ENCODE results near the gene FOXO3.

FOXO3 gene

DNA sequence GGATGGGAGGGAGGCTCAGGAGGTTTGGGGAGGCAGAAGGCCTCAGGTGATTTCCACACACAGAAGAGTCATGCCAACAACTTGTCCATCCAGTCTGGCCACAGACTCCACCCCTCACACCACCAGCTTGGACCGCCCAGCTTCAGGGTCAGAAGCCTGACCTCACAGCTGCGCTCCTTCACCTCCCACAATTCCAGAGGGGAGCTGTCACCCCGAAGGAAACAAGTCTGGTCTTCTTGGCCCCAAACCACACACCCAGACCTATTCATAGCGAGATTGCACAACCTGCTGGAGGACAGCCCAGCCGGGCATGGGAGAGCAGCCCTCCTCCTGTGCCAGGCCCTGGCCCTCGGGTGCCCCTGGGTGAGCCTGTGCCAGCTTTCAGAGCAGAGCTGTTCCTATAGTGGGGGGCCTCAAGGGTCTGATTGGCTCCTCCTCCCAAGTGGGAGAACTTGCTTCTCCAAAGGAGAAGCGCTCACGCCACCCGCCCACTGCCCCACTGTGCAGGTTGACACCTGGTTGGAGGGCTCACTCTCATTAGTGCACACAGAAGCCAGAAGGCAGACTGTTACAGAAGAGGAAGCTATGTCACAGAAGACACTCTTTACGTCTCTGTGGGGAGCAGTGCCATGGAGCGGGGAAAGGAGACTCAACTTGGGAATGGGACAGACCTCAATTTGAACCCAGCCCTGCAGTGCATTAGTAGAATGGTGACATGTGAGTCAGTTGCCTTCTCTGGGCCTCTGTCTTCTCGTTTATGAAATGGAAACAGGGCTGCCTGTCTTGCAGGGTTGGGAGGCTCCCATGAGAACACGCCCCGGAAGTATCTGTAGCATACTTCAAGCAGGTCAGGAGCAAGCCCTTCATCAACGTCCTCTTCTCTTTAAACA lies 128.8 kb downstream of the FOXO3 start:
- no peak for DNase-seq

DNA sequence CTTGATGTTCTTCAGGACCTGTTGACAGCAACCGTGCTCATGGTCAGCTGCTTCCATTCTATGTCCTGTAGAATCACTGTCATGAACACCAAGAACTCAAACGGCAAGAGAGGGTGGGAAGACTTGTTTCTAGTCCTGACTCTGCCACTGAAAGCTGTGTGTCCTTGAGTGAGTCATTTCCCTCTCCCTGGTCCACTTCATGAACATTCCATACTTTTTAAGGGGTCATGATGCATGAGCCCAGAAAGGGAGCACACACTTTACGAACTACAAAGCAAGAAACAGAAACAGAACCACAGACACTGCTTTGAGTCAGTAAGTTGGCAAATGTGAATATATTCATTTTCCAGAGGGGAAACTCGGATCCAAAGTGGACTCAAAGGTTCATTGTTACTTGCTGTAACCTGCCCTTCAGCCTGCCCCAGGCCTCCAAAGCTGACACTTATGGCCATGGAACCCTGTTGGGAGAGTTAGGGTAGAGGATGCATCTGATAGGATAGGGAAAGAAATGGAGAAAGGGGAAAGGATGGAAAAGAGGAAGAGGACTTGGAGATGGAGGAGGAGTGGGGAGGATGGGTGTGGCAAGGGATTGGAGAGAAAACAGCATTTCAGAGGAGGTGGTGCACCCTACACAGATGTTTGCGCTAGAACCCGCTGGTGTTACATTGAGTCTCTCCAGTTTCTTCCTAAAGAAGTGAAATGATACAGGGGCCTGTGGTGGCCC lies 129.8 kb downstream of the FOXO3 start:
- no peak for DNase-seq

DNA sequence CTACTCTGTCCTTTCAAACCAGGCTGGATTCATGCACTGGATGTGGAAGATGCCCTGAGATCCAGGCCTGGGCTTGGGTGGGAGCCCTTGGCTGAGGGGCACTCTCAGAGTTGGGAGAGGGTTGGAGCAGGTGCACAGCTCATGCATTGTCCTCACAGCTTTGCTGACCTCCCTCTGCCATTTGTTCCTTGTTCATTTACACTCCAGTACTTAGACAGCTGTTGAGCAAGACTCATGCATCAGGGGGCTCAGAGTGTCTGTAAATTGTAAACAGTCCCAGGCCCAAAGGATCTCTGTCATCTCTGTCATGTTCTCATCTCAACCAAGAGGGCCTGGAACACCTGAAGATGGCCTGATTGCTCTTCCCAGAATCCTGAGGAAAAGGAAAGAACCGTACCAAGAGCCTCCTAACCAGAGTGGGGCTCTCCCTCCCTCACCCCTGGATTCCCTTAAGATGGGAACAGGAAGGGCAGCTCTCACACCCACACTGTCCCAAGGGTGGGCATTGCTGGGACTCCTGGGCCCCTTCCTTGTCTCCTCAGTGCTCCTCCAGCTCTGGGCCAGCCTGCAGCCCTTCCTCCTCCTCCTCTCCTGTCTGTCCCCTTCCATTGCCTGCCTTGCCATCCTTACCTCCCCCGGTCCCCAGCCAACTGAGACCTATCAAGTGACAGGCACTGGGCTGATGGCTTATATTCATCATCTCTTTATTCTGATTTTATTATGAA lies 132.9 kb downstream of the FOXO3 start:
- DNase-seq, result no peak

DNA sequence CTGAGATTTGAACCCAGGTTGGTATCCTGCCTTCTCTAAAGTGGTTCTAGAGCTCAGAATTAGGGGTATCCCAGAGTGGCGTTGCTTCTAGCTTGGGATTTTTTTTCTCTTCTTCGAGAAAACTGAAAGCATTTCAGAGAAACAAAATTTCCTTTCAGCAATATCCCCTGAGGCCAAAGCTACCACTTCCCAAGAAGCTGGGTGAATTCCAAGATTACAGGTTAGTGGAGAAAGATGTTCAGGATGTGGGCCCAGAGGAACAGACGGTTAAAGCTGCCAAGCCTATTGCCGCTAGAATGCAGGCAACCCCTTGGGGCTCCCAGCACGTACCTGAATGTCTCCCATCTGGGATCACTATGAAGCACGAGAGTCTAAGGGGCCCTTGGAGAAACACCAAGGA lies 134.1 kb downstream of the FOXO3 start:
- DNase-seq, result no peak

DNA sequence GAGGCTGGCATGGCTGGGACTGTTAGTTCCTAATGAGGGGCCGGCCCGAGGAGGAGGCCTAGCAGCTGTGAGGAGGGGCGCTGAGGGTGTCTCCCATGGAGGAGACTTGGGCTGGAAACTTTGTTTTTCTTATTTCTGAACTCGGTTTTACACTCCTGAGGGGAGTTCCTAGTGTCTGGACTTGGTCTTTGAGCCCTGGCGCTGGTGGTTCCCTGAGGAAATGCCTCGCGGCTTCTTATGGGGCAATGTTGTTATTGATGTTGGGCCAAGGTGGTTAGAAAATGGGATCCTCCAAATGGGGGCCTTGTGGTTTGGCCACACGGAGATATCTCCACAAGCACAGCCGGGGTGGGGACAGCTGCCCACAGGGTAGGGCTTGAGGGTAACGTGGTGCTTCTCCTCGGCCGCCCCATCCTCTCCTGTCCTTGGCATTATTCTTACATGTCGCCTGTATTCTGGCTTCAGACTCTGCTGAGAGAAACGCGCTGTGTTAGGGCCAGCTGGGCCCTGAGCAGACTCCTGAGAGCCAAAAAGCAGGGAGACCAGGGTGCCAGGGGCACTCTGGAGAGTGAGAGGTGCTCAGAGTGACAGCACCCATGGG lies 136.9 kb downstream of the FOXO3 start:
- no peak for DNase-seq

DNA sequence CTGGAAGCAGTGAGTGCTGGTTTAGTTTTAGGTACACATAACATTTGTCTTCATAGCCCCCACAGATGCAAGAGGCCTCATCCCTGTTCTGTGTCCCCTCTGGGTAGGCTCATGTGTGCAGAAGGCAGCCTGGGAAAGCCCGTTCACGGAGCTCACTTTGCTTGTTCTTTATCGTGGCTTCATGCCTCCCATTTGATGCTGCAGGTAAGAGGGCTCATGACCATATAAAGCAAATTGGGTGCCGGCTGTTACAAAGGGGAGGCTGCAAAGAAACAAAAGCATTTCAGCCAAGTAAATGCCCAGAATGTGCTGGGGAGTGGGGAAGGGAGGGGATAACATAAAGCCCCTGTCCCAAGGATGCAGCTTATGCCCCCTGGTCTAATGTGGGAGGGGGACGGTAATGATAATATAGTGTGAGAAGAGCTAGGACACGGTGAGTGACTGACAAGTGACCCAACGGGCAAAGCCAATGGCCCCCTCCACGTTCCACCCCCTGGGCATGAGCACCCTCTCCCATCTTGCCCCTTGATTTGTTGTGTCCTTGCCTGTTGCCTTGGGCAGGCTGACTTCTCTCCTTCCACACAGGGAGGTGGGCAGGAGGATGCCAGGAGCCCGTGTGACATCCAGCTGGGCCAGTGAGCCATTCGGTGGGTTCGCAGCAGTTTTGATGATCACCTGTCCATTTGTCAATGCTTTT lies 138.0 kb downstream of the FOXO3 start:
- DNase-seq, result no peak

DNA sequence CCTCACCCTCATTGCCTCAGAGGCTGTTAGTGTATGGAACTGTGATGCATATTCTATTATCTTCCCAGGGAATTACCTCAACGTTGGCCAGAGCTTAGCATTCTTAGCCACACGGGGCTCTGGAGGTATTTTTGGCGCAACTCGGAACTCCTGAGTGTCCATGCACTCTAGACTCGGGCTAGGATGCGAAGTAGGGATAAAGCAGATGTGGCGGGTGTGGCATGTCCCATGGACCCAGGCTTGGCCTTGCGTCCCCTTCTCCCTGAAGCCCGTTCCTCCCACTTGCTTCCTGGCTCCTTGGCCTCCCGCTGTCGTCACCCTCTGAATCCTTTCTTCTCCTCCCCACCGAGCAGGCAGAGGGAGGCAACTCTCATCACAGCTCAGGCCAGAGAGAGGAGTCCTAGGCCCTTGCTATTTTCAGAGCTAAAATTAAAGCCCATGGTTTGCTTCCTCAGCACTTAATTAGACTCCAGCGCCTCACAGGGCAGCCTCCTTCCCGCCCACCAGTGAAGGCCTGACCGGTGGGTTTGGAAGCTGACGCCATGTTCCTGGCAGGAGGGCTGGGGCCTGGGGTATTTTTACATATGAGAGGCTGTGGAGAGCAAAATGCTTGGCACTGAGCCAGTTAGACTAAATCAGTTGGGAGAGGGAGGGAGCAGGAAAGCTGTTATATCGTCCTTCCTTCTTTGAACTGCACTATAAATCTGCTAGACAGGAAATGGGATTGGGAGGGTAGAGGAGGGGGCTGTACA lies 138.7 kb downstream of the FOXO3 start:
- DNase-seq, result no peak

DNA sequence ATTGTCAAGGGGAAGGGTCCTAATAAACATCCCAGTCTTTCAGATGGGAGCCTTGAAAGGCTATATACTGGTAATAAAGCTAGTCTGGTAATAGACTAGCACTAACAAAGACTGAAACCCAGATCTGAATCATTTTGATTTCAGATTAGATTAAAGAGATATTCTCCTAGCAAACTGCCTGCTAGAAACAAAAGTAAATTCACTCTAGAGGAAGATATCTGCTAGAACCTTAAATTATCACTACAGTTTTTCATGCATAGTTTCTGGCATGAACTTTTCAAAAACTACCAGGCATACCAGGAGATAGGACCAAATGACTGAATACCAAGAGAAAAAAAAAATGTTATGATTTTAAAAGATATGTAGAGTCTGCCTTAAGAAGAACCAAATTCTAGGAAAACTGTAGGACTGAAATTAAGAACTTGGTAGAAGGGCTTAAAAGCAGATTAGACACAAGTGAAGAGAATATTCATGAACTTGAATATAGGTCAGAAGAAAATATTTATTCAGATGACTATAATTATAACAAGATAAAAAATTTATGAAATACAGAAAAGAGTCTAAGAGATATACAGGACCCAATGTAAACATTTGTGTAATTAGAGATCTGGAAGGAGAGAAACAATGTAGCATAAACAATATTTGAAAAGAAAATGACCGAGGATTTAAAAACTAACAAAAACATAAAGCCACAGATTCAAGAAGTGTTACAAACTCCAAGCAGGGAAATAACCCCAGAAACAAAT lies 141.6 kb downstream of the FOXO3 start:
- DNase-seq, result no peak

DNA sequence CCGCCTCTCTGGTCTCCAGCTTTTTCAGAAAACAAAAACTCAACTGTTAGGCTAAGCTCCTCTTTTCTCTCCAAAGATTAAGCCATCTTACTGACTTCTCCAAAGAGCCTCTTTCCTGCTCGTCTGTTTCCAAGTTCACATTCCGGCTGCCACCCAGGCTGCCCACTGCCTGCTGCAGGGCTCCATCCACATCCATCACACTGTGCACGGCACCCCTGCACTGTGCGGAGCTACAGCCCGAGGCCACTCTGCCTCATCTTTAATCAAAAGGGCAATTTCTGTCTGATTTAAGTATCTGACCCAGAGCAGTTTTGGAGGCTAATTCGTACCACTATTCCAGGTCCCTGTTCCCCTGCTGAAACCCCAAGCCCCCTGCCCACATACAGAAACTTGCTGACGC lies 145.9 kb downstream of the FOXO3 start:
- DNase-seq, result no peak

DNA sequence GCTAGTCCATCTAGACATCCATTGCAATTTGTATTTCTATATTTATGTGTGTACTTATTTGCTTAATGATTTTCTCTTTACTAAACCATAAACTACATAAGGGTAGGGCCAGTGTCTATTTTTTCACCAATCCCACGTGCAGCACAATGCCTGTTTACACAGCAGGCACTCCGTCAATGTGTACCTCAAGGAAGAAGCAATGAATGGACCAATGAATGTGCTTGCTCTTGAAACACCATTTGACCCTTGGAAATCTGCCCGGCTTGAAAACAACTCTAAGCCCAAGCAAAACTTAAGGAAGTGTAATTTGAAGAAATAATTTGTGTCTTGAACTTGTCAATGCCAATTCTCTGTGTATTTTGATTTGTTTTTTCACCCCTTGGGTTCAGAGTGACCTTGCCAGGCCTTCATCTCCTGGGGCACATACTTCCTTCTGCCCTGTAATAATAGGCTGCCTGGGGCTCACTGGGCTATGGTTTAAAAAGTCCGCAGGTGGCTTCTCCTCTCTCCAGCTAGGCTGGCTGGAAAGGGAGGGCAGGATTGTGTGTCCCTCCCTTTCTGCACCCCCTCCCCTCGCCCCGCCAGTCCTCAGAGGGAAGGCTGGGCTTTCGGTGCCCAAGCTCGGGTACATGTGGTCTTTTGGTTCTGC lies 146.7 kb downstream of the FOXO3 start:
- DNase-seq, result no peak

DNA sequence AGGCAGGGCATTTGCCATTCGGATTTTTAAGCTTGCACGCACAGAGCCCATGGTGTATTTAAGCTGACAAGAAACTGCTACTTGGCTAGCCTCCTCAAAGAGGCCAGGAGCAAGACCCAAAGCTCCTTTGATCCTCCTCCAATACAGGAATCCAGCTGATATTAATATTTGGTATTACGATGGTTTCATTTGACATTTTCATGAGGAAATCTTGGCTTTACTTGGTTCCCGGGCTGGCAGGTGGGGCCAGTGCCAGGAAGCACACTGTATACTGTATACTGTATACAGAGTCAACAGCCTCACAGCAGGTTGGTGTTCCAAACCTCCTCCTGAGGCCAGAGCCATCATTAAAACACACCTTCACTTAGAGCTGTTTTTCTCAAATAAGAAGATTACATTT lies 149.3 kb downstream of the FOXO3 start:
- no peak for DNase-seq

DNA sequence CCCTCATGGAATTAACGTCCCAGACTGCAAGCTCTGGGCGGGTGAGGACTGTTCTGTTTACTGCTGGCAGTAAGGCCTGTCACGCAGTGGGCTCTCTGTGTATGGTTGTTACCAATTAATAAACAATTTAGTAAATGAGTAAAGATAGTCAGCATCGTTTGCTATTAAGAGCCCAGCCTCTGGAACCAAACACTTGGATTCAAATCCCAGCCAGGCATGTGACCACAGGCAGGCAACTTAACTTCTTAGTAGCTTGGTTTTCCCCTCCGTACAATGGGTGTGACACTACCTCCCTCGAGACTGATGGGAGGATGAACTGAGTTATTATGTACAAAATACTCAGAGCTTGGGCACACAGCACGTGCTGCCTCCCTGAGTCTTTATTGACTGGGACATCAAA lies 149.8 kb downstream of the FOXO3 start:
- DNase-seq, result no peak

DNA sequence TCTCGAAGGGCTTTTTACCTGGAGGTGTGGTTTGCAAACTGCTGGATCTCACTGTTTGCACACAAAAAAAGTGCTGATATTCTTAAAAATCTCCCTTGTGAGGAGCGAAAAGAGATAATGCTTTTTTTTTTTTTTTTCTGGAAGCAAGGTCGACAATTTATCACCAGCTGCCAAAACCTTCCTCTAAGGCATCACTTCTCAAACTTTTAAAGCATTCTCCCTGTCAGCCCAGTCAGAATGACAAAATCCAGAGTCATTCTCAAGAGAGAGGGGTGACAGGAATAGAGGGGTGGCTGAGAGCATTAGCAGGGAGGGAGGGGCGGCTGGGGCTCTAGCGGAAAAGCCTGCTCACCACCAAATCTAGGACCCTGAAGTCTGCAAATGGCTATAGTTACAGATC lies 150.4 kb downstream of the FOXO3 start:
- no peak for DNase-seq

DNA sequence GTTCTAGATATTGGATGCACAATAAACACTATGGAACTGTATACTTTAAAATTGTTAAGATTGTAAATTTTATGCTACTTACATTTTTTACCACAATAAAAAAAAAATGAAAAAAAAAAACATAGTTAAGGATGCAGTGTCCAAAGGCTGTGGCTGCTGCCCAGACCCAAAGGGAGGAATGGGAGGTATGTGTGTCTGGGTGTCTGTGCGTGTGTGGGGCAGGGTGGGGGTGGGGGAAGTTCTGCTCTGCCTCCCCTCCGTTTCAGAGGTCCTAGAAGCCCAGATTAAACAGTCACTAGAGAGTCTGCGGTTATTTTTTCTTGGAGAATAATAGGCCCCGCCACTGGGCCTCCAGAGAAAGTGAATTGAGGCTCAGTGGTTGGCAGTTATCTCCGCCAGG lies 151.1 kb downstream of the FOXO3 start:
- DNase-seq, result no peak

DNA sequence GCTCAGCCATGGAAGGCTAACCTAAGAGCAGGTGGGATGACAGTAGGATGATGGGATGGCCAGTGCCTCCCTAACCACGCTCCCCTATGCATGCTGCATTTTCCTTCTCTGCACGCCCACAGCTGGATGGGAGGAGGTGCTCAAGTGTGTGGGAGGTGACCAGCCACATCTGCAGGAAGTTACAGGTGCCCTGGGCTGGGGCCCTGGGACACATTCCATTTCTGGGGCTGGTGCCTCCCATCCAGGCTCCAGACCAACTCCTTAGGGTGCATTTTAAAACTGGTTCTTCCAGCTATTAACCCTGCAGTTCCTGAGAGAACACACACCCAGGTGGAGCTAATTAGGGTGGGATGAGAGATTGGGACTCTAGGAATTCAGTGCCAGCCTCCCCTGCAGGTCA lies 152.2 kb downstream of the FOXO3 start:
- DNase-seq, result no peak

DNA sequence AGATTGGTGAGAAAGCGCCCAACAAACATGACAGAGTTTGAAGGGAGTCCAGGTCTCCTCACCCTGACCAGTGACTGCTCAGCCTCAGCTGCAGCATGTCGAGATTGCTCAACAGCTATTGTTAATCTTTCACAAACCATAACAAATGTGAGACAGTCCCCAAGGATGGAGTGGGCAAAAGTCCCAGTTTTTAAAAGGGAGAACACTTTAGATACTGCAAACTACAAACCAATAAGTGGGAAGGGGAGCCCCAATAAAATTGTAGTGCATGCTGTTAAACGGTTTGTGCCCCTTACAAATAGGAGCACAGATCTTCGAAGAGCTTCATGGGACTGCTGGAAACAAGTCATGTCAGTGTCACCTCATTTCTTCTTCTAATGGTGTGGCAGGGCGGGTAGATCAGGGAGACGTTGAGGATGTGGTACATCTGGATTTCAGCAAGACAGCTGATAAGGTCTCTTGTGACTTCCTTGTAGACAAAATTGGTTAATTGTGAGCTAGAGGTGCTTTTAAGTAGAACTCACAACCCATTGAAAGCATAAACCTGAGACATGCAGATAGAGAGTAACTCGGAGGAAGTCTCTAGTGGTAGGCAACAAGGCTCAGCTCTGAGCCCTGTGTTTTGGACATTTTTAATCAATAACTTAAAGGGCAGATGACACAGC lies 153.5 kb downstream of the FOXO3 start:
- no peak for DNase-seq

DNA sequence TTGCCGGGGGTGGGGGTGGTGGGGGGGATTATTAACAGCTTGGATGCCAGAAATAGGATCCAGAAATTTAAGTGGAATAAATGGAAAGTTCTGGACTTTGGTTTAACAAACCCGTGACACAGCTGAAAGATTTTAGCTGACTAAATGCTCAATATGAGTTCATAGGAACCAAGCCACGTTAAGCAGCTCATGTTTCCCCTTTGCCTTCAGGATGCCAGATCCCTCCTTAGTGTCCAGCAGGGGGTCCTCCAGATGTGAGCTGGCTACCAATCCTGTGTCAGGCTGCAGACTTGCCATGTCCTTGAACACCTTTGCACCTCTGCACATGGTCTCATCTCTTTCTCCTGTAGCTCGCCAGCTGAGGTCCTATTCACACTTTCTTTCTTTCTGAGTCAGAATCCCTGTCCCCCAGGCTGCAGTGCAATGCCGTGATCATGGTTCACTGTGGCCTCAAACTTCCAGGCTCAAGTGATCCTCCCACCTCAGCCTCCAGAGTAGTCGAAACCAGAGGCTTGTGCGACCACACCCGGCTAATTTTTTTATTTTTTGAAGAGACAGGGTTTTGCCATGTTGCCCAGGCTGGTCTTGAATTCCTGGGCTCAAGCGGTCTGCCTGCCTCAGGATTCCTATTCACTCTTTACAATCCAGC lies 154.2 kb downstream of the FOXO3 start:
- DNase-seq, result no peak

DNA sequence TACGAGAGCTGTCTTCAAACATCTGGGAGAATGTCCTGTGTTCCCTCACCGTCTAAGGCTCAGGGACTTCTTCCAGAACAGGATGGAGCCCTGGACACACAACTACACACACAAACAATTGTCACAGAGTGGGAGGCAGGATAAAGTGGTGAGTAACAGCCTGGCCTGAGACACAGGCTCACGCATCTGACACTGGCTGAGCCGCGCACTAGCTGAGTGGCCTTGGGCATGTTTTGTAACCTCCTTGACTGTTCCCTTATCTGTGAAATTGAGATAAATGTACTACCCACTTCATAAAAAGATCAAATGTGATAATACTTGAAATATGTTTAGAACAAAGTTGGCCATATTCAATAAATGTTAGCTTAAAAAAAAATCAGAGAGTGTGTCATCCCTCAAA lies 155.1 kb downstream of the FOXO3 start:
- DNase-seq, result no peak
